Pons (tissue), 1 donor: ENCODE measurements around the gene SPX.

Source experiments
- DNase-seq: peaks from one replicate; pipeline ENCODE4 v3.0.0-alpha.2; 2016; ENCODE audit warnings: low spot score

Gene SPX

GRCh38 chr12:21577516-21577915, 51.4 kb downstream of the SPX start:
- no peak for DNase-seq

- no peak for DNase-seq
These were observed 54.8 kb downstream of the SPX start for GRCh38 chr12:21580748-21581516.
